HCT116 (cell line): ENCODE measurements around the gene S1PR2.

Experiments
- POLR2A ChIP-seq: IDR thresholded peaks from 2 replicates; pipeline ENCODE4 v1.7.0; 2011; ENCODE audit warnings: borderline replicate concordance; ENCODE audit not compliant: insufficient read depth, insufficient read length; ENCODE audit errors: extremely low read depth
- YY1 ChIP-seq: IDR thresholded peaks from 2 replicates; pipeline ENCODE4 v1.6.1; 2011; ENCODE audit warnings: low read length, low read depth, moderate library complexity, mild to moderate bottlenecking; ENCODE audit not compliant: insufficient replicate concordance; ENCODE audit errors: extremely low read depth

DNA sequence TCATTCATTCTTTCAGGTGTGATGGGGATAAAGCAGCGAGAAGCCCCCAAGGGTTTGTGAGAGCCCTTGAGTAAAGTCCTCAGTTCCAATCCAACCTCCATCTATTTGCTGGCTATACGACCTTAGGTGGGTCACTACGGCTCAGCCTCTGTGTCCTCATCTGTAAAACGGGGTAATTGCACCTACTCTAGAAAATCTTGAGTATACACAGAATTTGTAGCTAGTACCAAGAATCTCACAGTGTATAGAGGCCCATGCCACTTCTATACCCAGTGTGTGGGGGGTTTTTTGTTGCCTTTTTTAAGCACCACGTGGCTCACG lies 36.0 kb downstream of the S1PR2 start:
- TF ChIP-seq YY1 = no peak
- TF ChIP-seq POLR2A = no peak
